T-helper 9 cell (primary cell): Measurements from ENCODE around the gene TRPM5.
A peak's percentile ranks its signal among the peaks of the same experiment; 100 is the strongest.

ENCODE experiments used
- DNase-seq: peaks from one replicate; pipeline ENCODE4 v3.0.0-alpha.2; 2020

Gene TRPM5

DNA sequence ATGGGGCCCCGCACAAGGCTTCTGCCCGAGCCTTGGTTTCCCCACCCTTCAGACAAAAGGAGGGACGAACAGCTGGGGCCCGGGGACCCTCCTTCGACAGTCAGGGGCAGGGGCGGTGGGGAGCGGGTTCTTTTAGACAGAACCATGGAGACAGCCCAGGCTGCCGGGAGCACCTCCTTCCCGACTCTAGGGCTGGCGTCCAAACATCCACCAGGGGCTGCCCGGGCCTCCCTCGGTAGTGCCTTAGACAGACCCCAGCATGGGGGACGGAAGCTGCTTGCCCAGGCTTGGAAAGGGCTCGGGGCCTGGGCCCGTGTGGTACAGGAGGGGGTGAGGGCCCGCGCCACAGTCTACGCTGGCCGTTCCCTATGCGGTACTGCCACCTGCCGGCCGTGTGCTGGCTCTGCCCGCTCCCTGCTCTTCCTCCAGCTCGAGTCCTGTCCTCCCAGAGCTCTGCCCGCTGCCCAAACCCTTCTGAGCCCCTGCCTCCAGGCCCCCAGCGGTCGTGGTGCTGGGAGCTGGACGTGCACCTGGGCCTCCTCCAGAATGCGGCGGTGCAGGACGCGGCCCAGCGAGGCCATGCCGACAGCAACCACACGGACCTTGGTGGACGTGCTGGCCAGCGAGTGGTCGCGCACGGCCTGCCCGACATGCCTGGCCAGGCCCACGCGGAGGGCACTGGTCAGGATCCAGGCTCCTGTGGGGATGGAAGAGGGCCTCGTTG is 23.6 kb downstream of the TRPM5 start:
- DNase-seq, result peak; percentile 72

GRCh38 chr11:2419638-2420501 is 24.4 kb downstream of the TRPM5 start:
- peak; percentile 55 for DNase-seq

GRCh38 chr11:2418693-2419360 is 25.5 kb downstream of the TRPM5 start:
- no peak for DNase-seq

GRCh38 chr11:2417856-2418692 is 26.2 kb downstream of the TRPM5 start:
- no peak for DNase-seq

DNA sequence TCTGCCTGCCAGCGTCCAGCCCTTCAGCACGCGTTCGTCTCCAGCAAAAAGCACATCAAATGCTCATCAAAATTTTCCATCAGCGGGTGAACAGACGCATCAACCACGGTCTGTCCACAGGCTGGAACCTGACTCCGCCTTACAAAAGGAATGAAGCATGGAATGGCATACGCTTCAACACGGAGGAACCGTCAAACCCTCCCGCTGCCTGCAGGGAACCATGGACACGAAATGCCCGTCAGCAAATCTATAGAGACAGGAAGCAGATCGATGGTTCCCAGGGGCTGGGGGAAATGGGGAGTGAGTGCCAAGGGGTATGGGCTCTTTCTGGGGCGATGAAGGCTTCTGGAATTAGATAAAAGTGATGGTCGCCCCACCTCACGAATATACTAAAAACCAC is 27.5 kb downstream of the TRPM5 start:
- DNase-seq, result no peak

GRCh38 chr11:2415601-2416380 is 28.5 kb downstream of the TRPM5 start:
- DNase-seq, result no peak

GRCh38 chr11:2415171-2415570 is 29.1 kb downstream of the TRPM5 start:
- no peak for DNase-seq

DNA sequence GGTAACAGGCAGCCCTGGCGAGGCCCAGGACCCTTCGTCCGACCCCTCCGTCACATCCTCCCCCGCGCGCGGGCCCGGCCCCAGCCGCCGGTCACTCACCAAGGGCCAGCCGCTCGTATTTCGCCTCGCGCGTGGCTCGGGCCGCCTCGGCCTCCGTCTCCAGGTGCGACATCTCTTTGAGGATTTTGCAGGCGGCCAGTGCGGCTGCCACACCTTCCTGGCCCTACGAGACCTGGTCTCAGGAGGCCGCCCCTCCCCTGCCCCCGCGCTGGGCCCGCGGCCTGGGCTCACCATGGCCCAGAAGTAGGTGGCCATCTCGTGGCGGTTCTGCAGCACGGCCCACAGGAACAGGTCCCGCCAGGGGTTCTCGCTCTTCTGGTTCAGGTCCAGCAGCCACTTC is 29.7 kb downstream of the TRPM5 start:
- DNase-seq, result no peak

DNA sequence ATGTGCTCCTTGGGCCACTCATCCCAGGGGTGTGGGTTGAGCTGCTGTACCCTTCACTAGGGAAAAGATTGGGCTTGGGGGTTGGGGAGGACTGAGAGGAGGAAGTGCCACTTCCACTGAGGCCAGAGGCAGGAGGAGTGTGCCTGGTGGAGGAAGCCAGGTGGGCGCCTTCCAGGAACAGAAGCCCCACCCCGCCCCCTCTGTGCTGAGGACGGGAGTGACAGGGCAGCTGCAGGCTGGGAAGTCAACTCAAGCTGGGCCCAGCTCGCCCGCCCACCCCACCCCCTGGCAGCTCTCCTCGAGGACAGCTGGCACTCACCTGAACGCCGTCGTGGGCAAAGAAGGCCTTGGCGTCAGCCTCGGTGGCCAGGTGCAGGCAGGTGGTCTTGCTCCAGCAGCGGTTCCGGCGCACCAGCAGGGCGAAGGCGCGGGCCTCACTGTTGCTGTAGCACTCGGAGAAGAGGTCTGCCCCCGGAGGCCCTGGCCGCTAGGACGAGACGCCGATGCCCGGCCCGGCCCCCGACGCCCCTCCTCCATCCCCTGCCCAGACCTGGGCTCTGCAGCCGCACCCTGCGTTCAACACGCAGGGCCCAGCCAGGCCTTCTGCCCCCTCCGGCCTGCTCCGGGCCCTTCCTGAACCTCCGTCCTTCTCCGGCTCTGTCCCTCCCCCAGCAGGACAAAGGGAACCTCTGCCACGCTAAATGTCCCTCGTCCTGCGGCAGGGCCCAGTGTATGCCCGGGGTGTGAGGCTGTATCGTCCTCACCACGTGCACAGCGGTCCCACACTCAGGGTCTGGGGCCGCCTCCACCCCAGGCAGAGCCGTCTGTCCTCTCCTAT is 30.4 kb downstream of the TRPM5 start:
- DNase-seq, result no peak

DNA sequence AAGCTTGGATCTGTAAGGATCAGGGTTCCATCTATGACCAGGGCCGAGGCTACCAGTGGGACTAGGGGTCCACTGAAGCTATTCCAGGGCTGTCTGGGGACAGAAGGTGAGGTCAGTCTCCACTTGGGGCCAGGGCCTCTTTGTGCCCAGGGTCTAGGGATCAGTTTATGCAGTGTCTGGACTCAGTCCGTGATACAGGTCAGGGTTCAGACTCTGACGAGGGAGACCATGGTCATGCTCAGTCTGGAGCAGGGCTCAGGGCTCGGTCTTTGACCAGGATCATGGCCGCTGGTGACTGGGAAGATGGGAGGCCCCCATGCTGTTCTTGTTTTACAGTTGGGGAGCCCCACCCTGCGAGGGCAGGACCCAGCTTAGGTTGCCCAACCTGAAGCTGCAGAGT is 32.0 kb downstream of the TRPM5 start:
- no peak for DNase-seq

- DNase-seq, result no peak
Observed at GRCh38 chr11:2411446-2412305, 32.6 kb downstream of the TRPM5 start.

GRCh38 chr11:2410616-2411015 is 33.7 kb downstream of the TRPM5 start:
- no peak for DNase-seq

DNA sequence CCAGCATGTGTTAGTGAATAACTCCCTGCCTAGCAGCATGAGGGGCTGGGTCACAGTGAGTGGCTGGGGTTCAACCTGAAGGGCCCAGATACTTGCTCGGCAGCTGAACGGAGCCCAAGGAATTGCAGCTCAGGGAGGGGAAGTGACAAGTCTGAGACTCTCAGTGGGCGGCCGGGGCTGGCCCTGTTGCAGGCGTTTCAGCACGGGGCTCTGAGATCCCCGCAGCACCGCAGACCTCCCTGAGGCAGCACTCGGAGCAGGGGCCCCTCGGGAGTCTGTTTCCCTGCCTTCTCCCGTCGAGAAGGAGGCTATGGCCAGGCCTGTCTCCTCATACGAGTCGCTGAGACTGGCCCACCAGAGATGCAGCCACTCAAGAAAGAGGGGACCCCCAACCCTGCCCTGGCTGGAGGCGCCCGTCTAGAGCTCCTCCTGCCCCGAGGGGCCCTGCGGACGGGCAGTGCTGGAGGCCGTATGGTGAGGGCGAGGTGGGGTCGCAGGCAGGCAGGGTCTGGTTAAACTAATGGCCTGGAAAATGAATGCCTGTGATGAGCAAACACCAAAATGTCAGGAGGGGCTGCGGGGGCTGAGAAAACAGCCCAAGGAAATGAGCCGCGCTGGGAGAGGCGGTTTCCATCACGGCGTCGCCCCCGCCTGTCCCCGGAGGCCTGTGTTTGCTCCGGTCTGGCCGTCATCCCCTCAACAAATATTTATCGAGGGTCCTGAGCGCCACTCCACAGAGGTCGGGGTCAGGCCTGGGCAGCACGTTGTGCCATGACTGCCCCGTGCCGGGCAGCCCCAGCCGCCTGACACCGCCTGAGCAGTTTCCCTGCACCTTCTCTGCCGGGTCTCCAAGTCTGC is 34.5 kb downstream of the TRPM5 start:
- DNase-seq, result no peak

DNA sequence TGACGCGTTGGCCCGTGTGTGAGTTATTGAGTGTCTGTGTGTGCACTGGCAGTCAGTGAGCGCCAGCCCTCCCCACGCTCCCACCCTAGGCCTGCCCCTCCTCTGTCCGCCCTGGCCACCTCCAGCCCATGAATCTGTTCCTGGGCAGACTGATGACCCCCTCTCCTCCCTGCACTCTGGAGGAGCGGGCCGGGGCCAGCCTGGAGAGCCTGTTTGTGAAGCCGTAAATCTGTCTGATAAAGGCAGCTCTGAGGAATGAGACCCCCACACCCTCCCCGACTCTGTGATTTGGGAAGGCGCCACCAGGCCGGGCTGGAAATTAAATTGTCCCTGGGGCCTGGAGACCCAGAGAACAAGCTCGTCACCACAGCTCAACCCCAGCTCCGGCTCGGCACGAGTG is 35.2 kb downstream of the TRPM5 start:
- DNase-seq, result no peak

- DNase-seq, result no peak
Observed at GRCh38 chr11:2408671-2409070, 35.6 kb downstream of the TRPM5 start.

- no peak for DNase-seq
Observed at GRCh38 chr11:2406878-2407410, 37.4 kb downstream of the TRPM5 start.

DNA sequence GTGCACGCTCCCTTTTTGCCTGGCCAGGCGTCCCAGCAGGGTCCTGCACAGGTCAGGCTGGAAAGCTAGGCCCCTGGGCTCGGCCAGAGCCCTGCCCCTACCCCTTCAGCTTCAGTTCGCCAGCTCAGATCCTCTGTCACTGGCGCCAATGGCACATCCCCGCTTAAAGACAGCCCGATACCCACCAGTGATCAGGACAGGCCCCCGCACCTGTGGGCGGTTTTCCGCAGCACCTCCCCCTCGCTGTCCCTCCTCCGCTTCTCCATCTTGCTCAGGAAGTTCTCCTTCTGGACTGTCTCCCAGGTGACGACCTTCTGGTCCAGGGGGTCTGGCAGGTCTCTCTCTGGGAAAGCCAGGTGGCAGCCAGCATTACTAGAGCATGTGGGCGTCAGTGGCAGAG is 37.9 kb downstream of the TRPM5 start:
- no peak for DNase-seq

GRCh38 chr11:2404735-2405196 is 39.5 kb downstream of the TRPM5 start:
- DNase-seq, result no peak
